H9 (cell line): ENCODE measurements around the gene ACADS. TPM values are rescaled to one million over a fixed set of nuclear protein-coding genes. Genes with fewer than 3 reads are reported as not detected.

Experiments used
- DNase-seq: peaks from one replicate; pipeline ENCODE4 v3.0.0-alpha.2; 2017
- H2AFZ ChIP-seq: one replicate; pipeline ENCODE4 v1.6.1; 2013; ENCODE audit warnings: mild to moderate bottlenecking, low read length, control low read depth, moderate library complexity
- H2AK5ac ChIP-seq: 2 replicates; pipeline ENCODE4 v1.6.1; 2013; ENCODE audit warnings: low read length, control low read depth, mixed read lengths; ENCODE audit not compliant: insufficient read length
- H2BK120ac ChIP-seq: one replicate; pipeline ENCODE4 v1.6.1; 2013; ENCODE audit warnings: low read depth, mild to moderate bottlenecking, low read length, control low read depth, inconsistent platforms; ENCODE audit not compliant: poor library complexity, severe bottlenecking
- H2BK12ac ChIP-seq: 2 replicates; pipeline ENCODE4 v1.6.1; 2013; ENCODE audit warnings: low read length, control low read depth, mixed read lengths, low read depth; ENCODE audit not compliant: insufficient read length
- H2BK15ac ChIP-seq: 2 replicates; pipeline ENCODE4 v1.6.1; 2013; ENCODE audit warnings: low read depth, low read length, control low read depth
- H2BK20ac ChIP-seq: one replicate; pipeline ENCODE4 v1.6.1; 2013; ENCODE audit warnings: low read depth, mild to moderate bottlenecking, low read length, control low read depth, inconsistent platforms; ENCODE audit not compliant: poor library complexity, severe bottlenecking
- H2BK5ac ChIP-seq: 2 replicates; pipeline ENCODE4 v1.6.1; 2013; ENCODE audit warnings: low read length, control low read depth, mixed read lengths; ENCODE audit not compliant: insufficient read length
- H3K14ac ChIP-seq: 2 replicates; pipeline ENCODE4 v1.6.1; 2013; ENCODE audit warnings: low read length, control low read depth; ENCODE audit not compliant: insufficient read depth
- H3K18ac ChIP-seq: 2 replicates; pipeline ENCODE4 v1.6.1; 2013; ENCODE audit warnings: low read depth, mild to moderate bottlenecking, mixed read lengths, low read length, control low read depth; ENCODE audit not compliant: insufficient read length
- H3K23ac ChIP-seq: 2 replicates; pipeline ENCODE4 v1.6.1; 2013; ENCODE audit warnings: low read length, control low read depth, mixed read lengths, low read depth; ENCODE audit not compliant: insufficient read length
- H3K23me2 ChIP-seq: 2 replicates; pipeline ENCODE4 v1.6.1; 2013; ENCODE audit warnings: low read depth, mild to moderate bottlenecking, mixed read lengths, low read length, control low read depth; ENCODE audit not compliant: insufficient read length, poor library complexity, severe bottlenecking
- H3K27ac ChIP-seq: 2 replicates; pipeline ENCODE4 v1.5.1; 2013; ENCODE audit warnings: low read length, control low read depth, mixed read lengths, low read depth; ENCODE audit not compliant: insufficient read length
- H3K27me3 ChIP-seq: 2 replicates; pipeline ENCODE4 v1.6.1; 2013; ENCODE audit warnings: low read length, control low read depth, inconsistent platforms; ENCODE audit not compliant: insufficient read depth
- H3K4ac ChIP-seq: 2 replicates; pipeline ENCODE4 v1.6.1; 2013; ENCODE audit warnings: low read depth, mild to moderate bottlenecking, control low read depth, inconsistent platforms, low read length, moderate library complexity
- H3K4me1 ChIP-seq: 2 replicates; pipeline ENCODE4 v1.6.1; 2013; ENCODE audit warnings: low read length, control low read depth, inconsistent platforms; ENCODE audit not compliant: insufficient read depth
- H3K4me2 ChIP-seq: 2 replicates; pipeline ENCODE4 v1.6.1; 2013; ENCODE audit warnings: low read length, control low read depth, mixed read lengths; ENCODE audit not compliant: insufficient read length, insufficient read depth
- H3K56ac ChIP-seq: 2 replicates; pipeline ENCODE4 v1.6.1; 2013; ENCODE audit warnings: low read depth, mild to moderate bottlenecking, mixed read lengths, low read length, control low read depth; ENCODE audit not compliant: insufficient read length
- H3K79me1 ChIP-seq: 2 replicates; pipeline ENCODE4 v1.6.1; 2013; ENCODE audit warnings: low read depth, mild to moderate bottlenecking, moderate library complexity, low read length, control low read depth, inconsistent platforms; ENCODE audit not compliant: insufficient read depth, poor library complexity, severe bottlenecking
- H3K79me2 ChIP-seq: 2 replicates; pipeline ENCODE4 v1.6.1; 2013; ENCODE audit warnings: low read length, control low read depth, inconsistent platforms; ENCODE audit not compliant: insufficient read depth
- H3K9ac ChIP-seq: 2 replicates; pipeline ENCODE4 v1.6.1; 2013; ENCODE audit warnings: low read length, control low read depth, mixed read lengths; ENCODE audit not compliant: insufficient read length; ENCODE audit errors: extremely low read depth
- H3K9me3 ChIP-seq: one replicate; pipeline ENCODE4 v1.6.1; 2013; ENCODE audit warnings: low read depth, low read length, inconsistent platforms; ENCODE audit not compliant: control insufficient read depth
- H3T11ph ChIP-seq: one replicate; pipeline ENCODE4 v1.6.1; 2013; ENCODE audit warnings: mild to moderate bottlenecking, low read length, control low read depth, inconsistent platforms
- H4K20me1 ChIP-seq: one replicate; pipeline ENCODE4 v1.6.1; 2013; ENCODE audit not compliant: control insufficient read depth, insufficient read length, insufficient read depth
- H4K5ac ChIP-seq: 2 replicates; pipeline ENCODE4 v1.6.1; 2013; ENCODE audit warnings: low read depth, mild to moderate bottlenecking, mixed read lengths, low read length, control low read depth; ENCODE audit not compliant: insufficient read length
- H4K8ac ChIP-seq: replicated peaks from 2 replicates; pipeline ENCODE4 v1.6.1; 2013; ENCODE audit warnings: low read length, control low read depth, mixed read lengths, low read depth; ENCODE audit not compliant: insufficient read length
- H4K91ac ChIP-seq: 2 replicates; pipeline ENCODE4 v1.6.1; 2013; ENCODE audit warnings: low read depth, mild to moderate bottlenecking, moderate library complexity, mixed read lengths, low read length, control low read depth; ENCODE audit not compliant: insufficient read length
- H3K27ac Mint-ChIP-seq, 3 experiments: 2 replicates in 2 of 3; 3 replicates in 1 of 3; pipeline ENCODE4 v1.8.0; 2020 to 2021; ENCODE audit warnings: mixed read lengths in 3 of 3, mild to moderate bottlenecking in 1 of 3, moderate library complexity in 1 of 3
- H3K27me3 Mint-ChIP-seq: 2 replicates; pipeline ENCODE4 v1.8.0; 2021; ENCODE audit warnings: low read depth, mild to moderate bottlenecking, moderate library complexity, mixed read lengths
- H3K36me3 Mint-ChIP-seq, 3 experiments: 2 replicates in 2 of 3; 3 replicates in 1 of 3; pipeline ENCODE4 v1.8.0; 2020 to 2021; ENCODE audit warnings: low read depth in 3 of 3, mixed read lengths in 3 of 3; ENCODE audit not compliant: insufficient read depth in 1 of 3
- H3K4me1 Mint-ChIP-seq, 2 experiments: 2 replicates each; pipeline ENCODE4 v1.8.0; 2020; ENCODE audit warnings: mixed read lengths in 2 of 2
- H3K4me3 Mint-ChIP-seq, 2 experiments: 2 replicates in 1 of 2; 3 replicates in 1 of 2; pipeline ENCODE4 v1.8.0; 2020 to 2021; ENCODE audit warnings: mild to moderate bottlenecking in 2 of 2, mixed read lengths in 2 of 2, moderate library complexity in 1 of 2
- H3K9me3 Mint-ChIP-seq, 2 experiments: 2 replicates in 1 of 2; 3 replicates in 1 of 2; pipeline ENCODE4 v1.8.0; 2020; ENCODE audit warnings: mild to moderate bottlenecking in 2 of 2, mixed read lengths in 2 of 2, moderate library complexity in 1 of 2
- WGBS: extraction: QIAGEN DNeasy Blood & Tissue Kit; methylation state at CpG from one replicate; pipeline ENCODE4 v1.1.7; 2013; ENCODE audit warnings: missing lambda C conversion rate, low lambda C conversion rate, mixed read lengths; ENCODE audit not compliant: insufficient read length; ENCODE audit errors: extremely low coverage; 5-methylcytosine and 5-hydroxymethylcytosine counted together
- total RNA-seq: library from RNA; stranded (reverse); gene quantifications from 2 replicates; pipeline ENCODE4 v1.2.1, GENCODE V29; 2021
- TF ChIP-seq, protein P1 (sequence below): fragments of 200-600 bp; sonication (generic); conservative IDR thresholded peaks from 3 replicates; pipeline ENCODE4 v1.8.0; 2021; ENCODE audit warnings: antibody characterized with exemption, mild to moderate bottlenecking

Gene ACADS
- total RNA-seq, 1 experiment from 2014 or later, result 8.3 TPM

DNA sequence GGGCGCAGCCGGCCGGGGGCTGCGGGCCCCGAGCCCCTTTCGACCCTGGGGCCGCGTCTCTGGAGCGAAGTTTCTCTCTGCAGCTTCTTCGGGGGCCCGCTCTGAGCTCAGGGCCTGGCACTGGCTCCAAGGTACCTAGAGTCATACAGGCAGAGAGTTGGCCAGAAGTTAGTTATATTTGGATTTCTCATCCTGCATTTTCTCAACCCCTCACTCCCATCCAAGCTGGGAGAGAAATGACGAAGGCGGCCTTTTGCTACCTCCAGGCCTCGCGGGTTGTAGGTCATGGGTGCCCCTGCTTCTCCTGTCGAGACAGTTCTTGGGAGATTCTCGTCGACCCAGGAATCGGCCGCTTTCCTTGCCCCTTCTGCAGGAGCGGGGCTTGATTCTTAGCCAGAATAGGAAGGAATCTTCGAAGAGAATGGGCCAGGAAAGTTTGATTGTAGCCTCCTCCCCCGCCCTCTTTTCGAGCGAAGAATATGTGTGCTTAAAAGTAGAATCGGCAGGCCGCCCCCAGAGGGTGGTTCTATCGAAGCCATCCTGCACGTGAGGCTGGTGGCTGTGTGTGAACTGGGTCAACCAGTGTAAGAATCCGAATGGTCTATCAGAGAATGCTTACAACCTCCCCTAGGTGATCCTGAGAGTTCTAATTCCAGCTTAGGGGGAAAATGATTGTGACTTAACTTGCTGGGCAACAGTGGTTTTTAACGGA, 37.9 kb upstream of the ACADS start:
- Histone ChIP-seq H2AFZ (no peak overlapping the region), H3K4me2 (peak overlapping the region; percentile 97), H3K79me1 (no peaks in the 10 kb centered on the region), H4K20me1 (no peaks in the 10 kb centered on the region), H2AK5ac (no peak overlapping the region), H2BK5ac (no peak overlapping the region), H2BK15ac (no peak overlapping the region), H3K23ac (no peak overlapping the region), H4K5ac (no peak overlapping the region), H3K4me1 (peaks cover 5% of the 10 kb centered on the region; the same call in 1 of the 2 replicates), H3K27me3 (no peaks in the 10 kb centered on the region), H3K79me2 (peaks cover 34% of the 10 kb centered on the region), H2BK12ac (no peak overlapping the region), H3K18ac (no peak overlapping the region), H3T11ph (no peak overlapping the region), H2BK20ac (no peak overlapping the region), H3K56ac (no peak overlapping the region), H3K9me3 (no peaks in the 10 kb centered on the region), H3K27ac (no peak overlapping the region), H3K4ac (no peak overlapping the region), H2BK120ac (no peak overlapping the region), H3K14ac (peak overlapping the region; percentile 77), H3K23me2 (peaks cover 14% of the 10 kb centered on the region), H3K9ac (peak overlapping the region; percentile 82), H4K8ac (no peak overlapping the region), H4K91ac (no peak overlapping the region)
- whole genome bisulfite sequencing, result no CpG with 5 or more reads among the region's 31 CpGs
- Mint-ChIP-seq H3K9me3 (no peaks in the 10 kb centered on the region), H3K27ac (peak overlapping the region; percentile 65 to 85 (median 74); a peak in 4 of 7 replicates), H3K36me3 (peaks cover 0 to 9% (median 0%) of the 10 kb centered on the region in 3 experiments; a peak in 2 of 7 replicates), H3K4me1 (peaks cover 40 to 46% of the 10 kb centered on the region in 2 experiments), H3K27me3 (no peaks in the 10 kb centered on the region; the same call in 1 of the 2 replicates), H3K4me3 (peak overlapping the region; percentile 89 to 96)
- no peak for DNase-seq
- TF ChIP-seq, protein P1, sequence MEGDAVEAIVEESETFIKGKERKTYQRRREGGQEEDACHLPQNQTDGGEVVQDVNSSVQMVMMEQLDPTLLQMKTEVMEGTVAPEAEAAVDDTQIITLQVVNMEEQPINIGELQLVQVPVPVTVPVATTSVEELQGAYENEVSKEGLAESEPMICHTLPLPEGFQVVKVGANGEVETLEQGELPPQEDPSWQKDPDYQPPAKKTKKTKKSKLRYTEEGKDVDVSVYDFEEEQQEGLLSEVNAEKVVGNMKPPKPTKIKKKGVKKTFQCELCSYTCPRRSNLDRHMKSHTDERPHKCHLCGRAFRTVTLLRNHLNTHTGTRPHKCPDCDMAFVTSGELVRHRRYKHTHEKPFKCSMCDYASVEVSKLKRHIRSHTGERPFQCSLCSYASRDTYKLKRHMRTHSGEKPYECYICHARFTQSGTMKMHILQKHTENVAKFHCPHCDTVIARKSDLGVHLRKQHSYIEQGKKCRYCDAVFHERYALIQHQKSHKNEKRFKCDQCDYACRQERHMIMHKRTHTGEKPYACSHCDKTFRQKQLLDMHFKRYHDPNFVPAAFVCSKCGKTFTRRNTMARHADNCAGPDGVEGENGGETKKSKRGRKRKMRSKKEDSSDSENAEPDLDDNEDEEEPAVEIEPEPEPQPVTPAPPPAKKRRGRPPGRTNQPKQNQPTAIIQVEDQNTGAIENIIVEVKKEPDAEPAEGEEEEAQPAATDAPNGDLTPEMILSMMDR, result no peak
